Osteoblast (primary cell): ENCODE results near the gene CREB5. TPM values are rescaled to one million over a fixed set of nuclear protein-coding genes. Genes with fewer than 3 reads are reported as not detected.

Source experiments
- DNase-seq: peaks from one replicate; pipeline ENCODE4 v3.0.0; 2011; ENCODE audit warnings: low spot score, mixed read lengths; ENCODE audit not compliant: insufficient read length; ENCODE audit errors: missing footprints
- H2AFZ ChIP-seq: 2 replicates; pipeline ENCODE4 v1.6.0; 2011; ENCODE audit warnings: mild to moderate bottlenecking, low read length
- H3K27ac ChIP-seq: 2 replicates; pipeline ENCODE4 v1.5.1; 2011; ENCODE audit warnings: mild to moderate bottlenecking, low read depth, low read length, moderate library complexity
- H3K27me3 ChIP-seq: 2 replicates; pipeline ENCODE4 v1.6.0; 2012; ENCODE audit warnings: mild to moderate bottlenecking, control low read depth, inconsistent platforms, low read length, moderate library complexity; ENCODE audit not compliant: insufficient read depth
- H3K36me3 ChIP-seq: 2 replicates; pipeline ENCODE4 v1.5.1; 2011; ENCODE audit warnings: mild to moderate bottlenecking, low read length, control low read depth, moderate library complexity; ENCODE audit not compliant: insufficient read depth
- H3K4me1 ChIP-seq: 2 replicates; pipeline ENCODE4 v1.5.1; 2011; ENCODE audit warnings: mild to moderate bottlenecking, low read length, control low read depth, moderate library complexity; ENCODE audit not compliant: insufficient read depth
- H3K4me2 ChIP-seq: 2 replicates; pipeline ENCODE4 v1.6.0; 2011; ENCODE audit warnings: mild to moderate bottlenecking, low read length; ENCODE audit not compliant: insufficient read depth
- H3K4me3 ChIP-seq: fragments of 200-600 bp; sonication (generic); 3 replicates; pipeline ENCODE4 v1.5.1; 2012; ENCODE audit warnings: mild to moderate bottlenecking, low read length, inconsistent platforms; ENCODE audit not compliant: insufficient read depth
- H3K79me2 ChIP-seq: 2 replicates; pipeline ENCODE4 v1.6.0; 2012; ENCODE audit warnings: mild to moderate bottlenecking, low read length, control low read depth, inconsistent platforms; ENCODE audit not compliant: insufficient read depth
- H3K9me3 ChIP-seq: 2 replicates; pipeline ENCODE4 v1.5.1; 2011; ENCODE audit warnings: low read depth, low read length, control low read depth
- H4K20me1 ChIP-seq: 2 replicates; pipeline ENCODE4 v1.6.0; 2012; ENCODE audit warnings: mild to moderate bottlenecking, low read length, control low read depth; ENCODE audit not compliant: insufficient read depth
- CTCF ChIP-seq: IDR thresholded peaks from 2 replicates; pipeline ENCODE4 v1.5.1; 2011; ENCODE audit warnings: mild to moderate bottlenecking, low read depth, low read length, moderate library complexity; ENCODE audit errors: extremely low read depth
- total RNA-seq: library from RNA; depleted of rRNA; stranded (reverse); fragments of >200 nt; gene quantifications from 2 replicates; pipeline ENCODE4 v1.2.3, GENCODE V29; 2012

Gene CREB5
- total RNA-seq, 1 donor: 5.1 TPM

DNA sequence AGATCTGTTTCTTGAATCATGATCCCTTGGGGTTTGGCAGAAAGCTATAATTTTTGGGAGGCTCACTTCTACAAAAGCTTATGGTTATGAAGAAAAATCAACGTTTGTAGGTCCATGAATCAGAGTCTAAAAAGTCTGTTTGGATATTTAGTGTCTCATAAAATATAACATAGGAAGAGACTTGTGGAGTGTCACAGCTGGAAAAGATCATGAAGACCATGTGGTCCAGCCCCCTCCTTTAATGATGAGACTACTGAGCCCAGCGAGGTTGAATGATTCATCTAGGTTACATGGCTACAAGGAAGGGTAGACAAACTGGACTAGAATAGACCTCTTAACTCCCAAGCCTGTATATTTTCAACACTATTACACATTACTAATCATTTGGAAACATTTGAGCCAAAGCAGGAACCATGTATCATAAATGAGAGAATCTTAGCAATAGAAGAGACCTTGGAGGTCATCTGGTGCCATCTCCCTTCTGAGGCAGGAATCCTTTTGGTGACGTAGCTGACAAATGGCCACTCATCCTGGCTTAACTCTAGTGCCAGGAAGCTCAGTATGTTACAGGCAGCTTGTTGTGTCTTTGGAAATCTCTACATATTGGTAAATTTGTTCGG, 152.5 kb downstream of the CREB5 start:
- H3K27ac ChIP-seq: no peak overlapping the region
- no peaks in the 10 kb centered on the region for H3K9me3 ChIP-seq
- DNase-seq: peak; percentile 93
- H3K4me1 ChIP-seq: no peaks in the 10 kb centered on the region
- no peak overlapping the region for H3K4me3 ChIP-seq
- no peak overlapping the region for H2AFZ ChIP-seq
- peaks cover 3% of the 10 kb centered on the region for H4K20me1 ChIP-seq
- H3K36me3 ChIP-seq: no peaks in the 10 kb centered on the region
- H3K27me3 ChIP-seq: no peaks in the 10 kb centered on the region
- no peak for TF ChIP-seq CTCF
- no peak overlapping the region for H3K4me2 ChIP-seq
- H3K79me2 ChIP-seq: no peaks in the 10 kb centered on the region

DNA sequence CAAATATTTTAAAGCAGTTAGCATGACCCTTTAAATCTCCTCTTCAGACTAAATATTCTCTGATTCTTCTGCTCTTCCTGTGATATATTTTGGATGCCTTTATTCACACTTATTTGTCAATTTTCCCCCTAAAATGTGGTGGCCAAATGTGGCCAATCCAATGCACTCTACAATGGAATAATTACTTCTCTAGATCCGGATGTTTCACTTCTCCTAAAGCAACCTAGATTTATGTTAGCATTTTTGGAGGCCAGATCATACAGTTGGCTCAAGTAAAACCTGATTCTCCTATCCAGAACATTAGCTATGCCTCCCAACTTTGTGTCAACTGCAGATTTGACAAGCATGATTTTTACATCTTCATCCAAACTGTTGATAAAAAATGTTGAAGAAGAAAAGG, 153.7 kb downstream of the CREB5 start:
- Histone ChIP-seq H3K4me3 (no peak overlapping the region), H3K4me1 (peaks cover 3% of the 10 kb centered on the region), H3K79me2 (no peaks in the 10 kb centered on the region), H2AFZ (no peak overlapping the region), H4K20me1 (peaks cover 3% of the 10 kb centered on the region), H3K27me3 (no peaks in the 10 kb centered on the region), H3K27ac (no peak overlapping the region), H3K4me2 (no peak overlapping the region), H3K9me3 (no peaks in the 10 kb centered on the region), H3K36me3 (no peaks in the 10 kb centered on the region)
- no peak for DNase-seq
- TF ChIP-seq CTCF: no peak

DNA sequence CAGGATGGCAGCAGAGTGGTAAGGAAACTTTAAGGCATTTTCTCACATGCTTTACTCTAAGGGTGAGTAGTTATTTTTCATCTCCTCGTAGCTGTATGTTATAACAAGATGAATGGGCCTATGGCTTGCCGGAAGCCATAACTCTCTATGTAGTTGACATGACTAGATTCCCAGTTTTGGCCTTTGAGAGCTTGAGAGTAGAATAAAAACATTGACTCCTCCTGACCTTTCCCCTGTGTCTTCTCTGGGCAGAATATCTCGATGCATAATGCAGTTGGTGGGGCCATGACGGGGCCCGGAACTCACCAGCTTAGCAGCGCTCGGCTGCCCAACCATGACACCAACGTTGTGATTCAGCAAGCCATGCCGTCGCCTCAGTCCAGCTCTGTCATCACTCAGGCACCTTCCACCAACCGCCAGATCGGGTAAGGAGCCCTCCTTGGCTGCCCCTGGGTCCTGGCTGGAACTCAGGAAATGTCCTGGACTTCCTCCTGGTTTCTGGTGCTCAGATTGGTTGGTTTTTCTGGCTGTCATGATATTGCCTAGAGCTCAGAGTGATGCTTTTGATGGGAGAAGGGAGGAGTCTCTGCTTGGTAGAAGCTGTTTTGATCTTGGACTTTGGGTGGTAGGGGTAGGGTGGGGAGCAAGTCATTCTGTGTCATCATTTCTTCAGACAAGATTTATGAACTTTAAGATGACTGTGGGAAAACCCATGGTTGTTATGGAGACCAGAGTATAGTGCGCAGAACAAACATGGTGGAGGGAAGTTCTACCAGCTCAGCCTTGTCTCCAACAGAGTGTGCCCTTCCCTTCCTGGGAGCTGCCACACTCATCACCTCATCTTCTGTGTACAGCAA, 158.0 kb downstream of the CREB5 start:
- no peak for TF ChIP-seq CTCF
- Histone ChIP-seq H2AFZ (no peak overlapping the region), H3K4me3 (no peak overlapping the region), H3K27ac (peak overlapping the region; percentile 21), H3K36me3 (no peaks in the 10 kb centered on the region), H3K79me2 (no peaks in the 10 kb centered on the region), H3K4me1 (peaks cover 37% of the 10 kb centered on the region), H4K20me1 (no peaks in the 10 kb centered on the region), H3K27me3 (no peaks in the 10 kb centered on the region), H3K4me2 (no peak overlapping the region), H3K9me3 (no peaks in the 10 kb centered on the region)
- DNase-seq: no peak

GRCh38 chr7:28570970-28571288, 158.6 kb downstream of the CREB5 start:
- DNase-seq: no peak
- no peaks in the 10 kb centered on the region for H3K36me3 ChIP-seq
- no peaks in the 10 kb centered on the region for H3K79me2 ChIP-seq
- TF ChIP-seq CTCF: no peak
- H3K9me3 ChIP-seq: no peaks in the 10 kb centered on the region
- H3K4me1 ChIP-seq: peaks cover 40% of the 10 kb centered on the region
- no peak overlapping the region for H2AFZ ChIP-seq
- H3K27ac ChIP-seq: peak overlapping the region; percentile 21
- H3K4me2 ChIP-seq: no peak overlapping the region
- H4K20me1 ChIP-seq: no peaks in the 10 kb centered on the region
- no peaks in the 10 kb centered on the region for H3K27me3 ChIP-seq
- H3K4me3 ChIP-seq: no peak overlapping the region
